RPMI8226 (cell line): ENCODE data around the gene WDPCP.
"Not testable (repeated sequence)": the region's sequence is repeated elsewhere in the genome, so short reads cannot be mapped to it uniquely, and the experiment has no call there.

Source experiments
- DNase-seq: peaks from one replicate; pipeline ENCODE4 v3.0.0-alpha.2; 2015

The WDPCP gene

DNA sequence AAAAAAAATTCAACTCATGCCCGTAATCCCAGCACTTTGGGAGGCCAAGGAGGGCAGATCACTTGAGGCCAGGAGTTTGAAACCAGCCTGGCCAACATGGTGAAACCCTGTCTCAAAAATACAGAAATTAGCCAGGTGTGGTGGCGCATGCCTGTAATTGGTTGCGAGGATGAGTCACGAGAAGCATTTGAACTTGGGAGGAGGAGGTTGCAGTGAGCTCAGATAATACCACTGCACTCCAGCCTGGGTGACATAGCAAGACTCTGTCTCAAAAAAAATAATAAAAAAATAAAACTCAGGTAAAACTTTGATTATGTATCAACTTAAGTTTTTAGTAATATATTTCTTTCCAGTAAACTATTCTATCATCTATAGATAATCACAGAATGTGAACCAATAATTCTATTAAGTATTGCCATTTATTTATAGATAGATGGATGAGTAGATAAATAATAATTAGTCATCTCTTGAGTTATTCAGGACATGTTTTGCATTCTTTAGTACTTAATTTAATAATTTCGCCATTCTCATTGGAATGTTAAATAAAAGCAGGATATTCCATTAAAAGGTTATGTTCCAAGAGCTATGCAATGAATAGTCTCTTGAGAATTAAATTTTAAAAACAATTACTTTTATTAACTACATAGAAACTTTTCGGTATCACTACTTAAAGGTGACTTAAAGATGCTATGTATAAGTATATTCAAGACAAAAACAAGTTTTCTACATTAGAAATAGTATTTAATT is 48.7 kb downstream of the WDPCP start:
- DNase-seq: no peak

DNA sequence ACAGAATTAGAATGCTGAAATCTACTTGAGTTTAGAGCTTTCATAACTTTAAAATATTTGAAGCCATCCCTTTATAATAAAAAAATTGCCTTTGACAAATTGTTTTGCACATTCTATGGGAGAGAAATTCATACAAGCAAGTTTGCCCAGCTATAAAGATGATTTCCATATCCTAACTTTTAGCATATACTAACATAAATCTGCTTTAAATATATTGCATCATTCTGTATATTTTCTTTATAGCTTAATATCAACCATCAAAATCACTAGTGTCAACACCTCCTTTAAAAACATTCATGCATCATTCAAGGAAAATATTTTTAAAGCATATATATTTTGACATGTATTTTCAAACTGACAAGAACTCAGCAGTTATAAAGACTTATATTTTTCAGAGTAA is 49.9 kb downstream of the WDPCP start:
- no peak for DNase-seq

DNA sequence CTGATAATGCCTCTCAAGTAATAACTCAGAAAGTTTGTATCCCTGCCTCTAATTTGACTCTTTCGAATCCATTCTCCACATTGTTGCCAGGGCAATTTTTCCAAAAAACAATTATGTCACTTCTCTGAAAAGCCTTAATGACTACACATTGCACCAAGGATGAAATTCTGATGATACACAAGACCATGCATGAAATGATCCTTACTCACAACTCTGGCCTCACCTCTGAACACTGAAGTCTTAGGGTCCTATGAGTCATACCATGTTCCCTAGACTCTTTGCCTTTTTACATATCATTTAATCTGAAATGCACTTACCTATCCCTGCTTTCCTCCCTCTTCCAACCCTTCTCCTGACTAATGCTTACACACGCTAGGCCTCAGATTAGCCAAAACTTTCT is 51.0 kb downstream of the WDPCP start:
- DNase-seq: no peak

GRCh38 chr2:63530704-63531279 is 57.5 kb downstream of the WDPCP start:
- no peak for DNase-seq

DNA sequence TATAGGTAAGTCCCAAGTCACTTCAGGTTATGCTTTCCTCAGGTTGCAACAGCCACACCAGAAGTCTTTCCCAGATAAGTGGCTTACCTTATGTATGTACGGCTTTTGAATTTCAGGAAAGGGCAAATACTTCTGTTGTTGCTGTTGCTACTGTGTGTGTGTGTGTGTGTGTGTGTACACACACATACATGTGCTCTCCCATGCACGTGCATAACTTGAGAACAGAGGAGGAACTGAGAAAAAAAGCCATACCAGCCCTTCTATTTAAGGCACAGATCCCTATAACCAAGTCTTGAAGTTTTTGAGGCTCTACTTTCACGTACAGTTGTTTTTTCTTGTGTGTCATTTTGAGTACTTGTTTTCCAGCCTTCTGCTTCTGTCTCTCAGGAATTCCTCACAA is 62.4 kb downstream of the WDPCP start:
- DNase-seq: no peak

GRCh38 chr2:63522950-63523349 is 65.3 kb downstream of the WDPCP start:
- DNase-seq: no peak

GRCh38 chr2:63520793-63521192 is 67.5 kb downstream of the WDPCP start:
- no peak for DNase-seq

DNA sequence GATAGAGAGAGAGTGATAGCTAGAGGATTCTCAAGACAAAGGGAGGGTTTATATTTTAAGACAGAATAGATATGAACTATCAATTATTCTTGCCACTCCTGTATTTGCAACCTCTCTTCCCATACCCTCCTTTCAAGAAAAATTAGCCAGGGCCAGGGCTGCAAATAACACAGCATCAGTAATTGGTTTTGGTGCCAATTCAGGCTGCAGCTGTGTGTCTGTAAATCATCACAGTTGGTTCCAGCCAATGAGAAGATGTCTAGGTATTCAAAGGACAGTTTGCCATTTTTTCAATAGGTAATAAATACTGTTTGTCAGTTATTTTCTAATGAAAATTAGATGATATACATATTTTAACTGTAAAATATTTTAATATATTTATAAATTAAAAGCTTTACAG is 73.5 kb downstream of the WDPCP start:
- no peak for DNase-seq

DNA sequence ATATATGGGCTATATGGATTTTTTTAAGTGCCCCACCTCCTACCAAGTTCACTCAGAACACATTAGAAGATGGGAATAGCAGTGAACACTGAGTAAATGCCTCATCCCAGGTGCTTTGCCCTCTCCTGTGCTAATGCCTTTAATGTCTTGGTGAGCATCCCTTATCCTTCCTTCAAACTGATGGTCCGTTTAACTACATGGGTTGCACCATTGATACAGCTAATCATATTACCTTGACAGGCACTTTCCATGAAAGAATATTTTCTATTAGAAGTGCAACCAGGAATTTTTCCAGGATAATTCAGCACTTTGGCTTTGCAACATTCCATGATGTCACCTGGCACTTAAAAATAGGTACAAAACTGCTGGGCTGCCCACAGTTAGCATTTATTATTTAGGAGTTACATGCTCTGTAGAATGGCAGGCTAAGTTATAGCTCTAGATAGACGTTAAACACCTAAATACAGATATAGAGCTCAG is 74.0 kb downstream of the WDPCP start:
- DNase-seq: no peak

DNA sequence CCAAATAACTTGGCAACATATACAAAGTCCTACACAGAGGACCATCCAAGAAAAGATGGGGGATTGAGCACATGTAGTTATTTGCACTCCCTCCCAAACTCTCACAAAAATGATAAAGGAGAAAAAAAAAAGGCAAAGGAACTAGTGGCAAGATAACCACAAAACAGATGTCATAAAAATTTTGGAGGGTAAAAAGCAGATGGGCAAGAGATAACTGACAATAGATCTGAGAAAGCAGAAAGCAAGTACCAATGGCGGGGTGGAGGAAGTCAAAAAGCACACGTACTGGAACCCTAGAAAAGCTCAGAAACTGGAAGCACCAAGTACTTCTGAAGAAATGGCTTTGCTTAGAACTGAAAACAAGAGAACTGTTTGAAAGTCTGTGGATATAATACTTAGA is 82.0 kb downstream of the WDPCP start:
- DNase-seq: no peak

DNA sequence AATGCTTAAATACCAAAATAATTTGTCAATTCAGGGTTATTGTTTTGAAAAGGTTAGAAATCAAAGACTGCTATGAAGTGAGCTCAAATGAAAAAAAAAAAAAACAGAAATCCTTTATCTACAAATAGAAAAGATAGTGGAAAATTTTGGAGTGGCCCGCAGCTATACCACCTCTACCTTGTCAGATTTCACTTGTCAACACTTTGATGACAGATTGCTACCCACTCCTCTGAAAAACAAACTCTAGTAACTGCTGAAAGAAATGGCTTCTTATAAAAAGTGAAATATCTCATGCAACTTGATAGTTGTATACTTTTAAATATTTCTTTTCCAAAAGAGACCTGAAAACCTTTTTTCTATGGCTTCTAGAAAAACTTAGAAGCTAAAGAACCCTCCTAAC is 84.5 kb downstream of the WDPCP start:
- no peak for DNase-seq

- DNase-seq: no peak
Observed at GRCh38 chr2:63500398-63500797, 87.9 kb downstream of the WDPCP start.

- no peak for DNase-seq
Observed at GRCh38 chr2:63497576-63497975, 90.7 kb downstream of the WDPCP start.

DNA sequence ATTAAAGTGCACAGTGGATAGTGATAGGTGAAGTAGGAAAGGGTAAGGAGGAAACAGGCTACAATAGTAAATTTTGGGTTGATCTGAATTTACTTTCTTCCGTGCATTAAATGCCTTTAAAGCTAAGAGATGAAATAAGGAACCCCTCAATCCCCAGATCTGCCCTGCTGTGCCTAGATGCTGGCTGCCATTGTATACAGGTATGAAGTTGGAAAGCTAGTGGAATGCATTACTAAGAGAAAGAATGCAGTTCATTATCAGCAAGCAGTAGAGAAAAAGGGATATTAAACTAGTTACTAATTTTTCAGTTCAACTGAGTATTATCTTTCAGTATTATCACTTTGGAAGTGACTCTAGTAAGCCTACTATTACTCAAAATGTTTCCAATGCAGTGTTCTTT is 93.3 kb downstream of the WDPCP start:
- no peak for DNase-seq

DNA sequence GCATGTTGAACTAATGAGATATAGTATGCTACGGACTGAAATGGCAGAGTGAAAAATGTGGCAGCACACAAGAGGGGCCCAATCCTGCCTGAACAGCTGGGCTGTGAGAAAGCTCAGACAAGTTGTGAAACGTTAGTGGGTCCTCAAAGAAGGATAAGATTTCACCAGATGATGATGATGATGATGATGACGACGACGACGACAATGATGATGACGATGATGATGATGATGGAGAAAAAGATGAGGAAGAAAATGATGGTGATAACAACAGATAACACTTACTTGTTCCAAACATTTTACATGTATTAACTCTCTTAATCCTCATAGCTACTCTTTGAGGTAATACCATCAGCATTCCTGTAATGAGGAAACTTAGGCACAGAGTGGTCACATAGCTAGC is 94.2 kb downstream of the WDPCP start:
- DNase-seq: no peak

DNA sequence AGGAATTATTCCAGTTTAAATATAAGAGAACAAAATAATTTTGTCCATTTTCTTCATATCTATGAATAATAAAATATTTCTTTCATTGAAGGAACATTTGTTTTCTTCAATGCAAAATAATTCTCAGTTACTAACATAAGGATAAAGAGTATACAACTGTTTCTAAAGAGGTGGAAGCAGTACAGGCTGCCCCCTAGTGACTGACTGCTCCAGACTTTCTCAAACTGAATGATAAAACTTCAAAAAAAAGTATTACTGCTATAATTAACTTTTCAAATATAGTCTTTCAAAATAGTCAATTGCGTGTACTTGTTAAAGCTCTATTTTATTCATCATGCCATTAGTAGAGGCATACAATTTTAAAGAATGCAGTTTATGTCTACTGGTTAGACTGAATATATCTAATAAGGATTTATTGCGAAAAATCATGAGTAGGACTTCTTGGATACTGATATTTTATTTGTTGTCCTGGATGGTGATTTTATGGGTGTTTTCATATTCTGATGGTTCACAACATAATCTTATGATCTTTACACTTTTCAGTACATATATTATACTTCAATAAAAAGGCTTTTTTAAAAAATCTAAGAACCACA is 100.1 kb downstream of the WDPCP start:
- DNase-seq: peak; percentile 21

DNA sequence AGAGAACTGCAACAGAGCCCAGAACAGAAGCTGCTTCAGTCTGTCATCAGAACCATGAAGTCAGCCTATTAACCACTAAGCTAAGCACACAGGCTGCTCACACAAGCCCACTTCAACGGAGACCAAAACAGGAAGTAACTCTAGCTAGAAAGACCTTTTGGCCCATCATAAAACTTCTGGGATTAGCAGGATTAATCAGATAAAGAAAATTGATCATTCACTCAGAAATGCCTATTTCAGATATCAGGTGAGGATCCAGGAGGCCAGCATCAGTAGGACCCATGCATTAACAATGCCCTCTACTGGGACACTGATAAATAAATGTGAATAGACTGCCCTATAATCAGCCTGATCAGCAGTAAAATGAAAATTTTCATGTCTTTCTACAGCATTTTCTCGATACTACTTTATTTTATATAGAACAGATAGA is 101.4 kb downstream of the WDPCP start:
- DNase-seq: no peak

- DNase-seq: no peak
Observed at GRCh38 chr2:63484901-63485300, 103.4 kb downstream of the WDPCP start.

GRCh38 chr2:63484481-63484880 is 103.8 kb downstream of the WDPCP start:
- DNase-seq: no peak

DNA sequence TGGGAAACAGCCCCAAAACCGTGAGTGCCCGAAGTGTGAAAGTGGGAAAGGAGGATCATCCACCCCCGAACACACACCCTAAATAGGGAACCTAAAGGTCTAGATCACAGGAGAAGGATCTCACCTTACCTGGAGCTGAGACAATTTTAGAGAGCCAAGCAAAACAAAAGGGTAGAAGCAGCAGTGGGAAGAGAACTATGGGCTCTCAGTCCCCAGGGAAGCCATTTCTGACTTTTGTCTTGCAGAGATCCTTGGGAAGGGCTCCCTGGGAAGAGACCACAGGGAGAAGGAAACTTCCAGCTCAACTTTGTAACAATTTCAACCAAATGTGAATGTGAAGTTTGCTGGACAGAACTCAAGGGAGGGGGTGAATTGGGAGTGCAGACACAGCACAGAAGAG is 110.6 kb downstream of the WDPCP start:
- no peak for DNase-seq

DNA sequence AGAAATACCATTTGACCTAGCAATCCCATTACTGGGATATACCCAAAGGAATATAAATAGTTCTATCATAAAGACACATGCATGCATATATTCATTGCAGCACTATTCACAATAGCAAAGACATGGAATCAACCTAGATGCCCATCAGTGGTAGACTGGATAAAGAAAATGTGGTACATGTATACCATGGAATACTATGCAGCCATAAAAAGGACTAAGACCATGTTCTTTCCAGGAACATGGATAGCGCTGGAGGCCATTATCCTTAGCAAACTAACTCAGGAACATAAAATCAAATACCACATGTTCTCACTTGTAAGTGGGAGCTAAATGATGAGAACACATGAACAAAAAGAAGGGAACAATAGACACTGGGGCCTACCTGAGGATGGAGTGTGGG is 119.0 kb downstream of the WDPCP start:
- not testable (repeated sequence) for DNase-seq

DNA sequence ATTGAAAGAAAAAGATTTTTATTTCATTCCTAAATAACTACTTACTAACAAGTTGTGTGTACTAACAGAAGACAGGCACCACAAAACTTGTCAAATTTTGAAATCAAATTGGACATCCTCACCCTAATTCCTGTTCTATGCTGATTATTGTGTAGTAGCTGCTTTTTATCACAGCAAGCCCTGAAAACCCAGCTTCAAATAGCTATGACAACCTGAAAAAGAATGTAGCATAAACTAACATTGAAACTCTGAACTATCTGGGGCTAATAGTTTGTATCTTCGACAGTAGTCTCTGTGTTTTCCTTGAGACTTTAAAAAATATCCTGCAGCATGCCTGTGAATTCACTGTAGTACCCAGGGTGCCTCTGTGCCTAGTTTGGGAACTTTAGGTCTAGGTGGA is 122.6 kb downstream of the WDPCP start:
- no peak for DNase-seq

GRCh38 chr2:63463142-63463541 is 125.1 kb downstream of the WDPCP start:
- DNase-seq: no peak

DNA sequence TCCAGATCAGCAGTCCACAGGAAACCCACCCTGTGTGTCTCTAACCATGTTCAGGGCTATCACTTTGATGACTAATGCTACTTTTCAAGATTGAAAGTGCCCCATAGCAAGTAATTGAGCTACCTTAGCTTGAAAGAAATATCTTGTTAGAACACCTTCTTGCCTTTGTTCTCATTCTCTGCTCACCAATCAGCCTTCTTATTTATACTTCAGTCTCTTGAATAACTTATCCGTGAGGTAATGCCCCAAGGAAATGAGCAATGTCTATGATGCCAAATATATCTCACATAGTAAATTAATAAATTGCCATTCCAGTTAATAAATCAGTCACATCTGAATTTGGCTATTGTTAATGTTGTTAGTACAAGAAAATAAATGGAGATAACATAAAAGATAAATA is 141.6 kb downstream of the WDPCP start:
- no peak for DNase-seq
